HG03039 (cell line): ENCODE data around the gene TRIM28.
"Not testable (repeated sequence)": the region's sequence is repeated elsewhere in the genome, so short reads cannot be mapped to it uniquely, and the experiment has no call there.

Source experiments
- ATAC-seq: cut with Tn5 transposase; IDR thresholded peaks from one replicate; pipeline ENCODE4 v1.9.1; 2021; ENCODE audit warnings: mild to moderate bottlenecking, moderate library complexity; ENCODE audit not compliant: unreplicated experiment

The TRIM28 gene

DNA sequence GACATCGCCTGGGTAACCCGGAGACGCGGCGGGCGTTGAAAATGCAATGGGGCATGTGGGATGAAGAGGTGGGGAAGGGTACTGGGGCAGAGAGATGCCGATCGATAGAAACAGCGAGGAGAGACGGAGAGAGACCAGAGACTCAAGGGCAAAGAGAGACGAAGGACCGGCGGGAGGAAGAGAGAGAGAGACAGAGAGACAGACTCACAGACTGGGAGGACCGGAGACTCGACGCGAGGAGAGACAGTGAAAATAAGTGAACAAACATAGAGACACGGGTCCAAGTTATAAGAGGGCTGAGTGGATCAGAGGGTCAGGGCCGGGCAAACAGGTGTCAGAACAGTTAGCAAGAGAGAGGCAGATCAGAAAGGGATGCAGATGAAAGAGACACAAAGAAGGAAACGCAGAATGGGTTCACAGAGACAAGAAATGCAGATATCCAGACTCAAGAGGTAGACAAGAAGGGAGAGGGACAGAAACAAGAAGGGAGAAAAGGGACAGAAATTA is 29.8 kb downstream of the TRIM28 start:
- ATAC-seq: no peak

DNA sequence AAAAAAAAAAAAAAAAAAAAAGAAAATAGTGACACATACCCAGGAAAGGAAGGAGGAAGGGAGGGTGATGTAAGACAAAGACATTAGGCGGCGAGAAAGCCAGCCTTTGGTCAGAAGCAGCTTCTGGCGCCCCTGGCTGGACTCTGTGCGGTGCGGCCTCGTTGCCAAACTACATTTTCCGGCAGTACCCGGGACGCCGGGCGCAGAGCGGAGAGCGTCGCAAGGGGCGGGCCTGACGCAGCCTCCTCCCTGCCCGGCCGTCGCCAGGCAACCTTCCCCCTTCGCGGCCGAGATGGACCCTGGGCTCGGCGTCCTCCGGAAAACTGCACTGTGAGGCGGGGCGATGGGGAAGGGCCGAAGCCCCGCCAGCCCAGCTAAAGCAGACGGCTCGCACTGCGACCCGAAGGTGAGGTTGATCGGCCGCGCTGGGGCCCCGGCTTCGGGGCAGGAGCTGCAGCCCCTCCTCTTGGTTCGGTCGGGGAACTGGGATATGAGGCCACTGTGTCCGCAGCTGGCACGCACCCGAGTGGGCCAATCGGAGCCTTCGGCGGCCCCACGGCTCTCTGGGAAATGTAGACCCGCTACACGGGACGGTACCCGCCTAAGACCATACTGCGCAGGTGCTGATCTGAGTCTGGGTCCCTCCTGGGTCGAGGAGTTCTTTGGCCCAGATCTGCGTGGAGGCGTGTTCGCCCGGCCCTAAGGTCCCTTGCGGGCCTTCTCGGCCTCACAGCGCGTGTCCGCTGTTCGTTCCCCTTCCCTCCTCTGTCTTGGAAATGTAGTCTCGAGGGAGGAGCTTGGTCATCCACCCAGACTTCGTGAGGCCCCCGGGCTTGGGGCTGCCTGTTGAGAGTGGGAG is 31.5 kb downstream of the TRIM28 start:
- peak; percentile 28 for ATAC-seq

DNA sequence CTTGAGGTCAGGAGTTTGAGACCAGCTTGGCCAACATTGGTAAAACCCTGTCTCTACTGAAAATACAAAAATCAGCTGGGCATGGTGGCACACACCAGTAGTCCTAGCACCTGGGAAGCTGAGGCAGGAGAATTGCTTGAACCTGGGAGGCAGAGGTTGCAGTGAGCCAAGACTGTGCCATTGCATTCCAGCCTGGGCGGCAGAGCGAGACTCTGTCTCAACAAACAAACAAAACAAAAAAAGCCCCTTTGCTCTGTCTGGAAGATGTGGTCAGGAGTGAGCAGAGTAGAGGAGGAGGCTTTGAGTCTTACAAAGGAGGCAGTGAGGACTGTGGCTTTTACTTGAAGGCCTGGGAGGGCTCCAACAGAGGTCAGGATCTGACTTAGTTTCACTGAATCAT is 33.7 kb downstream of the TRIM28 start:
- ATAC-seq: not testable (repeated sequence)

DNA sequence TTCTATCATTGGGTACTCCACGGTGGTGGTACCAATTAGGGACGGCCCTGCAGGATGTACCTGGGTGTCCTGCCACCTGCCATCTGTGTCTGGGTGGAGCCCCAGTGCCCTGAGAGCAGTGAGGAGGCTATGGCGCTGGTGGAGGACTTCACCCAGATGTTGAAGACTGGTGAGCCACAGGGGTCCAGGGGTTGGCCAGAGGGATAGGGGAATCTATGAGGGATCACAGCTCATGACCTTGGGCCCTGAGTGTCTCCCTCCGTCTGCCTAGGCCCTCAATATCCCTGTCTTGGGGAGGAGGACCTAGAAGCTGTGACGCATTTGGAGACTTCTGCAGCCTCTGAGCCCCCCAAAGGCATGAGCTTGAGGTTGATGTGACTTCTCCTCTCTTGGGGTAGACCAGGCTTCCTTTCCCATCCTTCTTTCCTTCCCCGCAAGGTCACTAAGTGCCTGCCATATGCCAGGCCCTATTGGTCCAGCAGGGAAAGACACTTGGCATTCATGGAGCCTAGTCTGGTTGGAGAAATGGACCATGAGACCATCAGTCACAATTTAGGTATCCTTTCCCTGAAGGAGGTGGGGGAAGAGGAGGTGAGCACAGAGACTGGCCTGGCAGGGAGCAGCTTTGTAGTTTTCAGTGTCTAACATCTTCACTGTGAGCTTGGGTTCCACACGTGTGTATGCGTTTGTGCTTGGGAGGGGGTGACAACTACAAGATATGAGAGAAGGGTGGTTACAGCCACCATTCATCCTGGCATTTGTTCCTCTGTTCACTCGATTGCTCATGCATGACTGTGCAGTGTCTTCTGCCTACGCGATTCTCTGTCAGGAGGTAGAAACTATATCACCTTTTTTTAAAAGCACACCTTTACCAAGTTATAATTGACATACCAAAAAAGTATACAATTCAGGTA is 34.4 kb downstream of the TRIM28 start:
- ATAC-seq: no peak

DNA sequence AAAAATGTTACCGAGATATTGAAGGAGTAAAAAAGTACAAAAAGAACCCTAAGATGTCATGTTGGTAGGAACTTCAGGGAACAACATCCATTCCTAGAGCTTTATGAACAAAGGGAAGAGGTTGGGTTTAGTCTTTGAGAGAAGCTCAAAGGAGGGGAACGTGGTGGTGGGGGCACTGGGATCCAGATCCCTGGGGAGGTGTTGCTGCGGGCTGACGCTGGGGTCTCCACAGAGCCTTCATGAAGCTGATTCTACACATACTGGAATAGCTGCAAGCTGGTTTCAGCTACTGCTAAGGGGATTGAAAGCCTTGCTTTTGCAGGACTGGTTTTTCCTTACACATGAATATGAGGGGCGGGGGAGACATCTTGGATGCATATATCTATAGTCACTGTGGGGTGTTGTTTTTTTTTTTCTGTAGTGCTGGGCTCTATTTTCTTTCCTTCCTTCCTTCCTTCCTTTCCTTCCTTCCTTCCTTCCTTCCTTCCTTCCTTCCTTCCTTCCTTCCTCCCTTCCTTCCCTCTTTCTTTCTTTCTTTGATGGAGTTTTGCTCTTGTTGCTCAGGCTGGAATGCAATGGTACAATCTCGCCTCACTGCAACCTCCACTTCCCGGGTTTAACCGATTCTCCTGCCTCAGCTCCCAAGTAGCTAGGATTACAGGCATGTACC is 35.7 kb downstream of the TRIM28 start:
- no peak for ATAC-seq

DNA sequence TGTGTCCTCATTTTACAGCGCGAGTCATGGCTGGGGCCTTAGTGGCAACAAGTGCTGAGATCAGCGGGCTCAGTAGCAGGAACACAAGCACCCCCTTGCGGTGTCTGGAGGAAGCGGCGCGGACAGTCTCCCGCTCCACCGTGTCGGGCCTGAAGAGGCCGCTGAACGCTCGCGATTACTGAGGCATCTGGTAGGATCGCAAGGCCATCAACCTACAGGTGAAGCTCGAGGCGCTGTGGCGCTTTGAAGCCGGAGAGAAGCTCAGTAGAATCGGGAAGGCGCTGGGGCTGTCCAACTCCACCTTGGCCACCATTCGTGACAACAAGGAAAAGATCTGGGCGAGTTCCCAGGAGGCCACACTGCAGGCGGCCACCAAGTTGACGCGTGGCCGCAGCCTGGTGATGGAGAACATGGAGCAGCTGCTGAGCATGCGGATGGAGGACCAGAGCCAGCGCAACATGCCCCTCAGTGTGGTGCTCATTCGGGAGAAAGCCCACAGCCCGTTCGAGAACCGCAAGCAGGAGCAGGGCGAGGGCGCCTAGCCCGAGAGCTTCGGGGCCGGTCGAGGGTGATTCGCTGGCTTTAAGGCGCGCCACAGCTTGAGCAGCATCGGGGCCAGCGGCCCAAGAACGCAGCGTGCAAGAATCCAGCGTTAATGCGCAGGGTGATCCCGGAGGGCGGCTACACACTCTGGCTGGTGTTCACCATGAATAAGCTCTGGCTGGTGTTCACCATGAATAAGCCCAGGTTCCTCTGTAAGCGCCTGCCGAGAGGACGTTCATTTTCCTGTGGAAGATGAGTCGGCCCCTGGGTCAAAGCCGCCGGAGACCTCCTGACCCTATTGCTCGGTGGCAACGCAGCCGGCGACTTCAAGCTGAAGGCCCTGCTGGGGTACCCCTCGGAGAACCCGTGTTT is 37.6 kb downstream of the TRIM28 start:
- no peak for ATAC-seq

DNA sequence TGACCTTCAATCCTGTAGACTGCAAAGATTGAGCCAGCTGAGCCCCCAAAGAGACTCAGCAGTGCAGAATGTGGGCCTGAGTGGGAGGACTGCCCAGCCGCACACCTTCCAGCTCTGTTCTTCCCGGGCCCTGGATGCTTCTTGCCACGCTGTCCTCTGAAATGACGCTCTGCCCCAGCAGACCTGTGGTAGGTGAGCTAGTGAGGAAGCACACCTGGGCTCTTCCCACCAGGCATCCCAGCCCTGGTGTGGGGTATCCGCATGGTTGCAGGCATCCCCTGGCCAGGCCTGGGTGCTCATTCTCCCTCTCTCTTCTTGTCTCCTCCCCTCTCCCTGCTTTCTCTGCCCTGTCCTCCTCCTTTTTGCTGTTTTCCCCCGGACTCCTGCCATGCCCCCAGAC is 39.1 kb downstream of the TRIM28 start:
- ATAC-seq: no peak

DNA sequence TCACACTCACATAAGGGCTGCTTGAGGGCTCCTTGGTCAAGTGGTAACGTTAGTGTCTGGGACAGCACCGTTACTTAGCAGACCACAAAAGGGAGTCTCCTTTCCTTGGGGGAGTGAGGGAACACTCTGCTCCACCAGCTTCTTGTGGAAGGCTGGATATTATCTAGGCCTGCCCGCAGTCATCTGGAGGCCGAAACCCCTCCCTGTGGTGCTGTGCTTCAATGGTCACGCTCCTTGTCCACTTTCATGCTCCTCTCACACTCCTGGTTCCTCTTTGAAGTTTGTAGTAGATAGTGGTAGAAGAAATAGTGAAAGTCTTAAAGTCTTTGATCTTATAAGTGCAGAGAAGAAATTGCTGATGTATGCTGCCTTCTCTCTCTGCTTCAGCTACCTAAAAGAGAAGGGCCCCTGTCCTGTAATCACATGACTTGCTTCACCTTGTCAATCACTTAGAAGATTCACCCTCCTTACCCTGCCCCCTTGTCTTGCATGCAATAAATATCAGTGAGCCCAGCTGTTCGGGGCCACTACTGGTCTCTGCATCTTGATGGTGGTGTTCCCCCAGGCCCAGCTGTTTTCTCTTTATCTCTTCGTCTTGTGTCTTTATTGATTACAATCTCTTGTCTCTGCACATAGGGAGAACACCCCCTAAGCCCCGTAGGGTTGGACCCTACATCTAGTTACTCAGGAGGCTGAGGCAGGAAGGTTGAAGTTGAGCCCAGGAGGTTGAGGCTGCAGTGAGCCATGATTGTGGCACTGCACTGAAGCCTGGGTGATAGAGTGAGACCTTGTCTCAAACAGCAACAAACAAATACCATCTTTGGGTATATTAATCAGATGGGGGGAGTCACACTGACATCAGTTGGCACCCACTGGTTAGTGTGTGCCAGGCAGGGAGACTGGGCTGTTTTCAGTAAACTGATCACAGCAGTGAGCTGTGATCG is 40.9 kb downstream of the TRIM28 start:
- ATAC-seq: no peak

DNA sequence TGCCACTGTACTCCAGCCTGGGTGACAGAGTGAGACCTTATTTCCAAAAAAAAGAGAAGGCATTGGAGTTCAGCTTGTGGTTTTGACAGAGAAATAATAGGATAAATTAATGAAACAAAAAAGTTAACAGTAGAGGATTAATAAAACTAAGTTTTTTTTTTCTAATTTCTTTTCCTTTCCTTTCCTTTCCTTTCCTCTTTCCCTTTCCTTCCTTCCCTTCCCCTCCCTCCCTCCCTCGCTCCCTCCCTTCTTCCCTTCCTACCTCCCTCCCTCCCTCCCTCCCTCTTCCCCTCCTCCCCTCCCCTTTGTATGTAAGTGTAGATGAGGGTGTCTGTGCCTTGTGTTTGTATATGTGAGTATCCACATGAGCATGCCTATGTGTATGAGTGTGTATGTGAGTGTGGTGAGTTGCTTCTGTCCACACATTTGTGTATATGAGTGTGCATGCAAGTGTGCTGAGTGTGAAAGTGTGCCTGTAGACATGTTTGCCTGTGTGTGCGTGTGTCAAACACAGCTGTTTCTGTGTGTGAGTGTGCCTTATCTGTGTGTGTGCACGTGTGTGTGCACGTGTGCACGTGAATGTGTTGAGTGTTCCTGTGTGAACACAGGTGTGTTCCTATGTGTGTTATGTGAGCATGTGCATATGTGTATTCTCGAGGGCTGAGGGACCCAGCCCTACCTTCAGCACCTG is 41.7 kb downstream of the TRIM28 start:
- no peak for ATAC-seq

DNA sequence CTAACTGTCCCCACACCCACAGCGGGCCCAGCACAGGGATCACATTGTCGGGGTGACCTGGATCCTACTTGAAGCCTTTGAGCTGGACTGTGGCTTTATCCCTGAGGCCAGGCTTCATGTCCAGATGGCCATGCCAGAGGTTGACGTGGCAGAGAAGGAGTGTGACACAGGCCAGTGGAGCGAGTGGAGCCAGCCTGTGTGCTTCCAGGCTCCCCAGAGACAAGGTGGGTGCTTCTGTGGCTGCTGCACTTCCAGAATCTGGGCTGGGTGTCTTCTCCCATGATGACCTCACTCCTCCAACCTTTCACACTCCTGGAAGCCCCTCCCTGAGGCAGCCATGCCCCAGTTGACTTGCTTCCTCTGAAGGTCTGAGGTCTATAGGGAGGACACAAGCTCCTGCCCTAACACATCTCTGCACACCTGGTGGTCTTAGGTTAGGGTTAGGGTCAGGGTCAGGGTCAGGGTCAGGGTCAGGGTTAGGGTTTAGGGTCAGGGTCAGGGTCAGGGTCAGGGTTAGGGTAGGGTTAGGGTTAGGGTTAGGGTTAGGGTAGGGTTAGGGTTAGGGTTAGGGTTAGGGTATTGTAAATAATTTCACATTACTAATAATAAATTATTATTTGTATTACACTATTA is 42.4 kb downstream of the TRIM28 start:
- no peak for ATAC-seq
